T1000 (cell line): ENCODE data around the gene CITED2.
"Not testable (repeated sequence)": the region's sequence is repeated elsewhere in the genome, so short reads cannot be mapped to it uniquely, and the experiment has no call there.

ENCODE experiments used
- DNase-seq: peaks from one replicate; lab custom pipeline; 2025; ENCODE audit warnings: mixed read lengths; lab: John Stamatoyannopoulos, UW

Gene CITED2

GRCh38 chr6:139374357-139375225 lies at the start of gene CITED2:
CITED2 (minus strand) TSS chr6:139374648; CDS start chr6:139373944, 704 bp downstream.
- DNase-seq: peak; percentile 94

- DNase-seq: no peak
Measured at GRCh38 chr6:139423037-139423703, 48.7 kb upstream of the CITED2 start.

- DNase-seq: no peak
Measured at GRCh38 chr6:139422105-139423036, 47.9 kb upstream of the CITED2 start.

GRCh38 chr6:139418481-139419132 lies 44.2 kb upstream of the CITED2 start:
- no peak for DNase-seq

- no peak for DNase-seq
Measured at GRCh38 chr6:139416146-139416545, 41.7 kb upstream of the CITED2 start.

- DNase-seq: no peak
Measured at GRCh38 chr6:139415365-139415764, 40.9 kb upstream of the CITED2 start.

GRCh38 chr6:139412103-139412502 lies 37.7 kb upstream of the CITED2 start:
- not testable (repeated sequence) for DNase-seq

GRCh38 chr6:139409026-139409425 lies 34.6 kb upstream of the CITED2 start:
- DNase-seq: no peak

GRCh38 chr6:139407718-139408222 lies 33.3 kb upstream of the CITED2 start:
- no peak for DNase-seq

- no peak for DNase-seq
Measured at GRCh38 chr6:139406577-139407343, 32.3 kb upstream of the CITED2 start.

- DNase-seq: no peak
Measured at GRCh38 chr6:139402876-139403386, 28.5 kb upstream of the CITED2 start.

- no peak for DNase-seq
Measured at GRCh38 chr6:139398658-139399057, 24.2 kb upstream of the CITED2 start.

GRCh38 chr6:139395891-139396301 lies 21.4 kb upstream of the CITED2 start:
- no peak for DNase-seq

GRCh38 chr6:139395371-139395770 lies 20.9 kb upstream of the CITED2 start:
- no peak for DNase-seq

- DNase-seq: no peak
Measured at GRCh38 chr6:139394027-139394649, 19.7 kb upstream of the CITED2 start.

GRCh38 chr6:139392794-139393193 lies 18.3 kb upstream of the CITED2 start:
- DNase-seq: no peak

GRCh38 chr6:139391709-139392108 lies 17.3 kb upstream of the CITED2 start:
- no peak for DNase-seq

GRCh38 chr6:139390447-139390846 lies 16.0 kb upstream of the CITED2 start:
- DNase-seq: no peak

GRCh38 chr6:139388384-139388783 lies 13.9 kb upstream of the CITED2 start:
- DNase-seq: no peak

GRCh38 chr6:139386404-139386803 lies 12.0 kb upstream of the CITED2 start:
- DNase-seq: no peak
